ENCODE measurements around the gene TNNC1.

TNNC1 gene

GRCh38 chr3:52458031-52458760 is 4.4 kb upstream of the TNNC1 start:
- DNase-seq (ENCODE audit: low spot score) = no peak

DNA sequence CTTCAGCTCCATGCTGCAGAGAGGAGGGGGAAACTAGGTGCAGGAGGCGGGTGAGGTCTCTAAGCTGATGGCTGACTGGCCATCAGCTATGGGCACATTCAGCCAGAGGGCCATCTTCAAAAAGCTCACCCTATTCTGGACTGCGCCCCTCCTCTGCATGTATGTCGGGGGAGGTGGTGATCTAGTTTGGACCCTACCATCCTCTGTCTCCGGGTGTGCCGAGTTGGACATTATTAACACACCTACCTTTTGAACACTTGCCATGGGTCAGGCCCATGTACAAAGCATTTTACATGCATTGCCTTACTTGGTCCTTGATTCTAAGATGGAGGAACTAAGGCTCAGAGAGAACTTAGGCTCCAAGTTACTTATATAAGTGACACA is 3.0 kb upstream of the TNNC1 start:
- no peak for DNase-seq (ENCODE audit: low spot score)

DNA sequence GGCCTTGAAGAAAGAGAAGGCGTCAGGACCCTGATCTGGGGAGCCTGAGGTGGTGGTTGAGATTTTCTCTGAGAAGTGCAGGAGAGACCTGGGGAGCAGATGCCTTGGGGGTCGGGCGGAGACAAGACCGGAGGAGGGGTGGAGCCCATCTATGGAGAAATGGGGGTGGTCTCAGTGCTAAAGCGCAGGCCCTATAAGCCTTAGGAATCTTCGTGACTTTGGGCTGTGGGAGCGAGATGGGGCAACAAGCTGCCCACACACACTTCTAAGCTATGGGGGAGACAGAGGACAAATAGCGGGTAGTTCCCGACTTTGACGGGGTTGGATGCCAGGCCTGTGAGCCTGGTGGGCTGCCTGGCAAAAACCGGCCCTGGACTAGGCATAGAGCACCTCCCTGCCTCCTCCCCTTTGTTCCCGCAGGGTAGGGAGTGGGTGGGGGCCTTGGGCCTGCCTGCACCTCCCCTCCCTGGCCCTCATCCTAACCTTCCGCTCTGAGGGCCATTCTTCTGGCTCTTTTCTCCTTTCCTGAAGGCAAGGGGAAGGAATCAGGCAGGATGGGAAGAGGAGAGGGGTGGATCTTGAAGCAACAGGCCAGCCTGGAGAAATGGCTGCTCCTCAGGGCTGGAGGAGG is 2.4 kb upstream of the TNNC1 start:
- no peak for DNase-seq (ENCODE audit: low spot score)

- peak; percentile 96 for DNase-seq (ENCODE audit: low spot score)
Observed at GRCh38 chr3:52455283-52456168, 1.7 kb upstream of the TNNC1 start, which contains the start of gene NISCH. TSS of gene NISCH (plus strand) at chr3:52455604. CDS start at chr3:52455642, 38 bp downstream.

- DNase-seq (ENCODE audit: low spot score) = no peak
Observed at GRCh38 chr3:52454938-52455282, 1.1 kb upstream of the TNNC1 start.

GRCh38 chr3:52454250-52454937 is 553 bp upstream of the TNNC1 start:
- no peak for DNase-seq (ENCODE audit: low spot score)

GRCh38 chr3:52452570-52453221 is 1.1 kb downstream of the TNNC1 start:
- DNase-seq (ENCODE audit: low spot score) = no peak

- DNase-seq (ENCODE audit: low spot score) = no peak
Observed at GRCh38 chr3:52452126-52452525, 1.7 kb downstream of the TNNC1 start.

- DNase-seq (ENCODE audit: low spot score) = no peak
Observed at GRCh38 chr3:52451237-52452083, 2.4 kb downstream of the TNNC1 start.

DNA sequence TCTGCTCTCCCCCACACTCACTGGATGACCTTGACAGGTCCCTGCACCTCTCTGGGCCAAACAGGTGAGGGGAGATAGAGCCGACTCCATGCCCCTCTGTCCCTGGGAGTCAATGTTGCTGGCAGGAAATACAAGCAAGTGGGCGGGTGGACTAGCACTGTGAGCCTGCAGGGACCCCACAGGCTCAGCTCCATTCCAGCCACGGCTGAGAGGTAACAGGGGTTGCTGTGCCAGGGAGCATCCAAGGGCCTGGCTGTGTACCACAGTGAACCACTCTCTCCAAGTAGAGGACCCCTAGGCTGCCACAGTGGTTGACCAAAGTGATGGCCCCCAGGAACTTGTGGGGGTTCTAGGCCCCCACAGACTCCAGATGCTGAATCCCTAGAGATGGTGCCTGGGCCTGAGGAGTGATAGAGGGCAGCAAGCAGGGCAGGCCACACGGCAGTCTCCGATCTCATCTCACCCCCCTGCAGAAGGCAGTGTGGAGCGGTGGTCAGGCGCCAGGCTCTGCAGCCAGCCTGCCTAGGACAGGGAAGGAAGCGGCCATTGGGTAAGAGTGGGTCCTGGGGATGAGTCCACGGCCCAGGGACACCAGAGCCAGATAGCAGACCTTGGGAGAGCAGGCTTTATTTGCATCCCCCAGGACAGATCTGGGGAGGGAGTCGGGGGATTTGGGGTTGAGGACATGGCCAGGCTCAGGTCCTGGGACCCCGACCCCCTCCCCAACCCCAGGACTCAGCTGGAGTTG is 3.2 kb downstream of the TNNC1 start:
- DNase-seq (ENCODE audit: low spot score) = no peak

- DNase-seq (ENCODE audit: low spot score) = no peak
Observed at GRCh38 chr3:52447512-52448355, 6.1 kb downstream of the TNNC1 start.

DNA sequence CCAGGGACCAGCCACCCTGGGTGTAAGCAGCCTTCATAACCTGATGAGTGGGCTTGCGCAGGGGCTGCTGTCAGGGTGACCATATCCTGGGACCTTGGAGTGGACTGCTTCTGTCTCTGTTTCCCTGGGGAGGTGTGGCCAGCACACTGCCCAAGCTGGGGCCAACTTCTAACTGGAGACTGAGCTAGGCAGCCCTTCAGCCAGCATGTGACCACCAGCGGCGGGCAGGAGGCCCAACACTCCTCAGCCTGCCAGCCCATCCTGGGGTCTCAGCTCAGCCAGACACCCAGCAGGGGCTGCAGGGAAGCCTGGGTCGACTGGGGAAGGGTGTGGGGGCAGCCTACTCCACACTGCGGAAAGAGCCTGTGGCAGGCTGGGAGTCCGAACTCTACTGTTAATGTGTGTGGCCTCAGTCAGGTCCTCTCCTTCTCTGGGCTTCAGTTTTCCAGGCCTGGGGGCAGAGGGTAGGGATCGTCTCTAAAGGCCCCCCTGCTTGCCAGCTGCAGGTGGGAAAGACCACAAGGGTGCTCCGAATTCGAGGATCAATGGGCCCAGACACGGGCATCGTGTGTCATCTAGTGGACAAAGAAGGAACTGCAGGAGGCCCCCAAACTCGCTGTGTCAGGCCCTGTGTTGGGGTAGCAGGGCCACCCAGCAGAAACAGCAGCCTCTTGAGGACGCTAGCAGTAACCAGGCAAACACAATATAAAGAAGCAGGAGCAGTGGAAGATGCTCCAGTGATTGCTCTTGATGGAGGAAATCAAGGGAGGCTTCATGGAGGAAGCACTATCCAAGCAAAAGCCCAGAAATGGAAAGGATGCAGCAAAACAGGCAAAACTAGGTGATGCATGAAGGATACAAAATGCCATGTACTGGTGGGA is 7.0 kb downstream of the TNNC1 start:
- DNase-seq (ENCODE audit: low spot score) = peak; percentile 81

DNA sequence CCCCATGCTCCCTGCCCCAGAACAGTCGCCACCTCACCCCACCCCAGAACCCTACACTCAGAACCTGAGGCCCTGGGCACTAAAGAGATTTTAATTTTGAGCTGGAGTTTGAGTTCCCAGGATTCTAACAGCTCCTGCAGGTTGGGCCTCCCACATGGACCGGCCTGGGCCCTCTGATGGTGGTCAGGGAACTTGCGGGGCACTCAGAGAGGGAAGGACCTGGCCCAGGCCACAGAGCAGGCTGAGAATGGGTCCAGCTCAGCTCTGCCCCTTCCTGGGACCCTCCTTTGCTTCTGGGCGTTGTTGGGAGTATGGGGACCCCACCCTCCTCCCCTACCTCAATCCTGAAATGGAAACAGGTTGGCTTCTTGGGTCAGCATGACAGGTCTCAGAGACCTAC is 7.8 kb downstream of the TNNC1 start:
- no peak for DNase-seq (ENCODE audit: low spot score)

GRCh38 chr3:52444860-52445793 is 8.7 kb downstream of the TNNC1 start, which contains the start of gene SEMA3G:
TSS of gene SEMA3G (minus strand) at chr3:52445103. CDS start at chr3:52445027, 76 bp downstream.
- peak; percentile 75 for DNase-seq (ENCODE audit: low spot score)

DNA sequence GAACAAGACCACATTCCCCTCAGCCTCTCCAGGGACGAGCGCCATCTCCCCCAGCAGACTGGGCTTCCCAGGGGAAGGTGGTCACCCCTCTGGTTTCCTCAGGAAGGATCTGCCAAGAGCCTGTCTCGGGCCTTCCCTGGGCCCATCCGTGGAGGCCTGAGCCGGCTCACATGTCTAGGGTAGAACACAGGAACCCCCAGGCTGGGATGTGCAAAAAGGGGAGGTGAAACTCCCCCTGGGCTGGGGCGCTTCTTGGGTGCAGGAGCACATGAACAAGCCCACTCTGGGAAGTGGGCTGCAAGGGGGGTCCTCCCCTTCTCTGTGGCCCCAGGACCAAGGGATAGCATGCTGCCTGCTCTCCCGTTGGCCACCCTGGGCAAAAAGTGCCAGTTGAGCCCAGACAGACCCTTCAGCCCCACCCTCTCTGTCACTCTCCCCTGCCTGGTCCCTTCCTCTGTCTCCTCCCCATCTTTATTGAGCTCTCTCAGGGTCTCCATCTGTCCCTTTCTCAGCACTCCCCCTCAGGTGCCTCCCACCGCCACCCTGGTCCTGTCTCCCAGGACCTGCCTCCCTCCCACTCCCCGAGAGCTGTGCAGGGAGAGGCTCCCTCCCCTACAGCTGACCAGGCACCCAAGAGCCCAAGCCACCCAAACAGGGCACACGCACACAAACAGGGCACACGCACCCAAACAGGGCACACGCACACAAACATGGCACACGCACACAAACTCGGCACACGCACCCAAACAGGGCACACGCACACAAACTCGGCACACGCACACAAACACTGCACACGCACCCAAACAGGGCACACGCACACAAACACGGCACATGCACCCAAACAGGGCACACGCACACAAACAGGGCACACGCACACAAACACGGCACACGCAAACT is 9.8 kb downstream of the TNNC1 start:
- no peak for DNase-seq (ENCODE audit: low spot score)

GRCh38 chr3:52443268-52443610 is 10.6 kb downstream of the TNNC1 start:
- DNase-seq (ENCODE audit: low spot score) = no peak
